K562 (cell line): ENCODE data around the gene PUSL1. TPM values are rescaled to one million over a fixed set of nuclear protein-coding genes. Genes with fewer than 3 reads are reported as not detected.

Source experiments
- BHLHE40 ChIP-seq: IDR thresholded peaks from 2 replicates; pipeline ENCODE4 v1.6.1; 2011; ENCODE audit warnings: low read length, improper control_type of control experiment
- CLOCK ChIP-seq: fragments of 250-450 bp; sonication (Bioruptor Pico); IDR thresholded peaks from 2 replicates; pipeline ENCODE4 v1.4.0; 2020; ENCODE audit warnings: mild to moderate bottlenecking, moderate library complexity, borderline replicate concordance
- CREB5 ChIP-seq: fragments of 250-450 bp; sonication (Bioruptor Pico); IDR thresholded peaks from 2 replicates; pipeline ENCODE4 v1.5.0; 2020; ENCODE audit warnings: mild to moderate bottlenecking
- GTF2A2 ChIP-seq: IDR thresholded peaks from 2 replicates; pipeline ENCODE4 v1.6.1; 2016; ENCODE audit warnings: mild to moderate bottlenecking, missing genetic modification characterization, missing compliant biosample characterization
- HIVEP1 ChIP-seq: fragments of 250-450 bp; sonication (Bioruptor Pico); IDR thresholded peaks from 2 replicates; pipeline ENCODE4 v1.4.0; 2020; ENCODE audit warnings: mild to moderate bottlenecking
- HNRNPK ChIP-seq: fragments of 200-400 bp; formaldehyde crosslinking; IDR thresholded peaks from one replicate; pipeline ENCODE4 v1.6.1; 2018; ENCODE audit warnings: mild to moderate bottlenecking, low read depth, low read length; ENCODE audit not compliant: poor library complexity, severe bottlenecking
- KLF10 ChIP-seq: fragments of 250-450 bp; sonication (Bioruptor Pico); IDR thresholded peaks from 2 replicates; pipeline ENCODE4 v1.6.1; 2021; ENCODE audit warnings: matching md5 sums
- MCM5 ChIP-seq: fragments of 450-650 bp; IDR thresholded peaks from 2 replicates; pipeline ENCODE4 v1.6.1; 2016; ENCODE audit warnings: low read depth
- RBFOX2 ChIP-seq: fragments of 200-400 bp; formaldehyde crosslinking; IDR thresholded peaks from 2 replicates; pipeline ENCODE4 v1.6.1; 2017; ENCODE audit warnings: low read depth, mild to moderate bottlenecking, low read length, moderate library complexity
- TGIF2 ChIP-seq: sonication (generic); formaldehyde crosslinking; IDR thresholded peaks from 2 replicates; pipeline ENCODE4 v1.8.1; 2022; ENCODE audit warnings: mild to moderate bottlenecking, missing genetic modification reagents, moderate library complexity
- ZNF134 ChIP-seq: fragments of 250-450 bp; sonication (Bioruptor Pico); conservative IDR thresholded peaks from 2 replicates; pipeline ENCODE4 v1.4.0; 2020
- ZNF449 ChIP-seq: fragments of 250-450 bp; sonication (Bioruptor Pico); IDR thresholded peaks from 2 replicates; pipeline ENCODE4 v1.8.0; 2022; ENCODE audit warnings: moderate library complexity, mild to moderate bottlenecking, inconsistent platforms
- ZNF584 ChIP-seq: fragments of 200-800 bp; sonication (Bioruptor generic); IDR thresholded peaks from 2 replicates; pipeline ENCODE4 v1.6.1; 2016; ENCODE audit warnings: low read depth, mild to moderate bottlenecking, missing genetic modification characterization, missing compliant biosample characterization
- ZNF609 ChIP-seq: sonication (generic); formaldehyde crosslinking; IDR thresholded peaks from 2 replicates; pipeline ENCODE4 v1.8.1; 2023; ENCODE audit warnings: missing genetic modification reagents, mild to moderate bottlenecking, borderline replicate concordance
- ZNF655 ChIP-seq: fragments of 250-450 bp; sonication (Bioruptor Pico); IDR thresholded peaks from 2 replicates; pipeline ENCODE4 v1.5.0; 2021
- polyA plus RNA-seq, 8 experiments: library from polyadenylated mRNA; depleted of rRNA in 4 of 8; stranded (reverse) in 5 of 8; unstranded in 3 of 8; fragments of >200 nt; fragmentation: Nextera tagmentation in 2 of 8; fragmentation: Illumina TruSeq in 1 of 8; extraction: Ambion mirVana in 2 of 8; extraction: Trizol in 1 of 8; gene quantifications; 2 replicates each; pipeline versions ENCODE4 v1.2.1 to v1.2.3, GENCODE V29; 2011 to 2014; ENCODE audit warnings: inconsistent platforms in 1 of 8, missing spikeins in 1 of 8
- total RNA-seq, 7 experiments: library from RNA; depleted of rRNA in 6 of 7; stranded (reverse); fragments of >200 nt in 6 of 7; fragmentation: Illumina TruSeq in 2 of 7; extraction: Trizol in 2 of 7; gene quantifications; 2 replicates each; pipeline versions ENCODE4 v1.2.1 to v1.2.3, GENCODE V29; 2011 to 2021; ENCODE audit warnings: low replicate concordance in 1 of 7

PUSL1 gene
- total and polyA plus RNA-seq, 9 of the 15 experiments (the other 6 are each of a cell fraction or from before 2014, with no cell fraction given), result 0.62 to 86.9 (median 13.6) TPM

- TF ChIP-seq CLOCK (CRISPR knock-in tag) (no peak), ZNF449 (CRISPR knock-in tag) (no peak), BHLHE40 (peak; percentile 64; the same call in 1 of the 2 replicates), MCM5 (no peak), ZNF584 (no peak), RBFOX2 (peak; percentile 46), TGIF2 (CRISPR knock-in tag) (no peak), HIVEP1 (CRISPR knock-in tag) (no peak), ZNF609 (no peak), KLF10 (CRISPR knock-in tag) (no peak), GTF2A2 (tag) (no peak), CREB5 (CRISPR knock-in tag) (no peak), ZNF655 (no peak), HNRNPK (no peak), ZNF134 (CRISPR knock-in tag) (no peak)
Measured at GRCh38 chr1:1348420-1349255, 40.2 kb downstream of the PUSL1 start (continued).
